ENCODE measurements around the gene SGCD.

DNA sequence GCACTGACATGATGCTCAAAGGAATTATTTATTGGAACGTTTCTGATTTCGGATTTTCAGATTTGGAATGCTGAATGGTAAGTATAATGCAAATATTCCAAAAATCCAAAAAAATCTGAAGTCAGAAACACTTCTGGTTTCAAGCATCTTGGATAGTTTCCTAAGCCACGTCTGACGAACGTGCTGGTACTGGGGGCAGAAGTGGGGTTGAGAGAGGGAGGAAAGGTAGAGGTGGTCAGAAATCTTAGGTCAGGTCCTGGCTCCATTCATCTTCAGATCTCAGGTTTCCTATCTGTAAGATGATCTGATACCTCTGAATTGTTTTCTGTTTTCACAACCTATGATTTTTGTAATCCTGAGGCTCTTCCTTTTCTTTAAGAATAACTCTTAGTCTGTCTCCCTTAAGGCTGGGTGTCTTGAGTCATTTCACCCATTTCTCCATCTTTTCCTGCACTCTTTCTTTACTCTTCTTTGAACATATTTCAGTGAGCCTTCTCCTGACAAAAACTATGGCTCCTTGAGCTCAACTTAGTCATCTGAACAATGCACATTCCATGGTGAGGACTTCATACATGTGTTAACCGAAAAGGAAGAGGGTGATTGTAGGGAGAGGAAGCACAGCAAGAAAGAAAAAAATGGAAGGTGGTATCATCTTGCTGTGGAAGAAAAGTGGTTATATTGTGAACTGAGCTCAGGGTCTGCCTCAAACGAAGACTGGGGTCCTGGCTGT is 3.3 kb downstream of the SGCD start:
- TF ChIP-seq, protein P1, sequence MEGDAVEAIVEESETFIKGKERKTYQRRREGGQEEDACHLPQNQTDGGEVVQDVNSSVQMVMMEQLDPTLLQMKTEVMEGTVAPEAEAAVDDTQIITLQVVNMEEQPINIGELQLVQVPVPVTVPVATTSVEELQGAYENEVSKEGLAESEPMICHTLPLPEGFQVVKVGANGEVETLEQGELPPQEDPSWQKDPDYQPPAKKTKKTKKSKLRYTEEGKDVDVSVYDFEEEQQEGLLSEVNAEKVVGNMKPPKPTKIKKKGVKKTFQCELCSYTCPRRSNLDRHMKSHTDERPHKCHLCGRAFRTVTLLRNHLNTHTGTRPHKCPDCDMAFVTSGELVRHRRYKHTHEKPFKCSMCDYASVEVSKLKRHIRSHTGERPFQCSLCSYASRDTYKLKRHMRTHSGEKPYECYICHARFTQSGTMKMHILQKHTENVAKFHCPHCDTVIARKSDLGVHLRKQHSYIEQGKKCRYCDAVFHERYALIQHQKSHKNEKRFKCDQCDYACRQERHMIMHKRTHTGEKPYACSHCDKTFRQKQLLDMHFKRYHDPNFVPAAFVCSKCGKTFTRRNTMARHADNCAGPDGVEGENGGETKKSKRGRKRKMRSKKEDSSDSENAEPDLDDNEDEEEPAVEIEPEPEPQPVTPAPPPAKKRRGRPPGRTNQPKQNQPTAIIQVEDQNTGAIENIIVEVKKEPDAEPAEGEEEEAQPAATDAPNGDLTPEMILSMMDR (conservative IDR thresholded peaks at IDR 0.05 in 1 of 2, IDR thresholded peaks at IDR 0.05 in 1 of 2; ENCODE audit: extremely low read depth in 1 of 2, insufficient read depth in 1 of 2, low read depth in 1 of 2, low read length in 2 of 2) = no peak
- no peak for TF ChIP-seq EZH2 (IDR thresholded peaks at IDR 0.05; ENCODE audit: borderline replicate concordance, low read length)

Data from mammary epithelial cell (primary cell).